ENCODE data around the gene PMF1.
"Not testable (repeated sequence)": the region's sequence is repeated elsewhere in the genome, so short reads cannot be mapped to it uniquely, and the experiment has no call there.

Gene PMF1

GRCh38 chr1:156213644-156213966, 798 bp downstream of the PMF1 start:
- Mint-ChIP-seq H3K9me3 (no peaks in the 10 kb centered on the region), H3K36me3 (ENCODE audit: low read depth) (peaks cover 62% of the 10 kb centered on the region), H3K4me1 (ENCODE audit: low read depth) (peaks cover 38% of the 10 kb centered on the region), H3K27ac (peak overlapping the region; percentile 98), H3K4me3 (peak overlapping the region; percentile 90), H3K27me3 (no peaks in the 10 kb centered on the region)
- intact Hi-C loops (cut with micrococcal nuclease) = loop anchor here (2.0 kb wide), 1 partner anchor 21 kb away; no protein-coding TSS in a partner anchor

- intact Hi-C loops (cut with micrococcal nuclease) = no loop called here
- Mint-ChIP-seq H3K27me3 (no peaks in the 10 kb centered on the region), H3K9me3 (no peaks in the 10 kb centered on the region), H3K4me1 (ENCODE audit: low read depth) (peaks cover 36% of the 10 kb centered on the region), H3K4me3 (peak overlapping the region; percentile 70), H3K27ac (peak overlapping the region; percentile 98), H3K36me3 (ENCODE audit: low read depth) (peaks cover 56% of the 10 kb centered on the region)
Observed at GRCh38 chr1:156214024-156214748, 1.4 kb downstream of the PMF1 start.

- peaks cover 48% of the 10 kb centered on the region for H3K36me3 Mint-ChIP-seq (ENCODE audit: low read depth)
- intact Hi-C loops (cut with micrococcal nuclease); H3K4me3 Mint-ChIP-seq; H3K27me3 Mint-ChIP-seq; H3K9me3 Mint-ChIP-seq: not testable (repeated sequence)
- peak overlapping the region; percentile 25 for H3K27ac Mint-ChIP-seq
- peaks cover 37% of the 10 kb centered on the region for H3K4me1 Mint-ChIP-seq (ENCODE audit: low read depth)
Observed at GRCh38 chr1:156216361-156217086, 3.7 kb downstream of the PMF1 start.

GRCh38 chr1:156217871-156218270, 5.1 kb downstream of the PMF1 start:
- H3K4me3 Mint-ChIP-seq = peak overlapping the region; percentile 25
- no peaks in the 10 kb centered on the region for H3K9me3 Mint-ChIP-seq
- H3K4me1 Mint-ChIP-seq (ENCODE audit: low read depth) = peaks cover 26% of the 10 kb centered on the region
- H3K27ac Mint-ChIP-seq = peak overlapping the region; percentile 77
- intact Hi-C loops (cut with micrococcal nuclease) = no loop called here
- H3K27me3 Mint-ChIP-seq = no peaks in the 10 kb centered on the region
- peaks cover 50% of the 10 kb centered on the region for H3K36me3 Mint-ChIP-seq (ENCODE audit: low read depth)

- no peak overlapping the region for H3K27ac Mint-ChIP-seq
- H3K27me3 Mint-ChIP-seq = no peaks in the 10 kb centered on the region
- intact Hi-C loops (cut with micrococcal nuclease) = no loop called here
- peaks cover 19% of the 10 kb centered on the region for H3K4me1 Mint-ChIP-seq (ENCODE audit: low read depth)
- no peaks in the 10 kb centered on the region for H3K9me3 Mint-ChIP-seq
- H3K4me3 Mint-ChIP-seq = no peak overlapping the region
- peaks cover 50% of the 10 kb centered on the region for H3K36me3 Mint-ChIP-seq (ENCODE audit: low read depth)
Observed at GRCh38 chr1:156220226-156220625, 7.4 kb downstream of the PMF1 start.

- Mint-ChIP-seq H3K27me3 (no peaks in the 10 kb centered on the region), H3K4me3 (no peak overlapping the region), H3K36me3 (ENCODE audit: low read depth) (peaks cover 60% of the 10 kb centered on the region), H3K4me1 (ENCODE audit: low read depth) (peaks cover 19% of the 10 kb centered on the region), H3K9me3 (no peaks in the 10 kb centered on the region), H3K27ac (no peak overlapping the region)
- intact Hi-C loops (cut with micrococcal nuclease) = no loop called here
Observed at GRCh38 chr1:156221986-156222692, 9.3 kb downstream of the PMF1 start.

GRCh38 chr1:156225677-156226014, 12.8 kb downstream of the PMF1 start:
- no peaks in the 10 kb centered on the region for H3K9me3 Mint-ChIP-seq
- no peaks in the 10 kb centered on the region for H3K27me3 Mint-ChIP-seq
- H3K4me1 Mint-ChIP-seq (ENCODE audit: low read depth) = peaks cover 22% of the 10 kb centered on the region
- intact Hi-C loops (cut with micrococcal nuclease) = loop anchor here (1.0 to 5.0 kb wide), 2 partner anchors 79 to 133 kb away; no protein-coding TSS in a partner anchor
- no peak overlapping the region for H3K27ac Mint-ChIP-seq
- peaks cover 84% of the 10 kb centered on the region for H3K36me3 Mint-ChIP-seq (ENCODE audit: low read depth)
- H3K4me3 Mint-ChIP-seq = no peak overlapping the region

- intact Hi-C loops (cut with micrococcal nuclease) = loop anchor here (5.0 kb wide), 1 partner anchor 134 kb away; no protein-coding TSS in a partner anchor
- H3K27me3 Mint-ChIP-seq = no peaks in the 10 kb centered on the region
- no peak overlapping the region for H3K4me3 Mint-ChIP-seq
- peaks cover 22% of the 10 kb centered on the region for H3K4me1 Mint-ChIP-seq (ENCODE audit: low read depth)
- peaks cover 80% of the 10 kb centered on the region for H3K36me3 Mint-ChIP-seq (ENCODE audit: low read depth)
- H3K27ac Mint-ChIP-seq = no peak overlapping the region
- no peaks in the 10 kb centered on the region for H3K9me3 Mint-ChIP-seq
Observed at GRCh38 chr1:156226116-156226538, 13.3 kb downstream of the PMF1 start.

GRCh38 chr1:156226782-156227181, 14.0 kb downstream of the PMF1 start:
- peaks cover 22% of the 10 kb centered on the region for H3K4me1 Mint-ChIP-seq (ENCODE audit: low read depth)
- no peaks in the 10 kb centered on the region for H3K9me3 Mint-ChIP-seq
- no peaks in the 10 kb centered on the region for H3K27me3 Mint-ChIP-seq
- H3K36me3 Mint-ChIP-seq (ENCODE audit: low read depth) = peaks cover 80% of the 10 kb centered on the region
- H3K4me3 Mint-ChIP-seq = no peak overlapping the region
- intact Hi-C loops (cut with micrococcal nuclease) = loop anchor here (5.0 kb wide), 1 partner anchor 134 kb away; no protein-coding TSS in a partner anchor
- H3K27ac Mint-ChIP-seq = no peak overlapping the region

- no peaks in the 10 kb centered on the region for H3K27me3 Mint-ChIP-seq
- intact Hi-C loops (cut with micrococcal nuclease) = loop anchor here (5.0 kb wide), 1 partner anchor 136 kb away; no protein-coding TSS in a partner anchor
- peaks cover 22% of the 10 kb centered on the region for H3K4me1 Mint-ChIP-seq (ENCODE audit: low read depth)
- peak overlapping the region; percentile 87 for H3K27ac Mint-ChIP-seq
- peaks cover 76% of the 10 kb centered on the region for H3K36me3 Mint-ChIP-seq (ENCODE audit: low read depth)
- H3K9me3 Mint-ChIP-seq = no peaks in the 10 kb centered on the region
- peak overlapping the region; percentile 32 for H3K4me3 Mint-ChIP-seq
Observed at GRCh38 chr1:156228501-156228900, 15.7 kb downstream of the PMF1 start.

- H3K27ac Mint-ChIP-seq = peak overlapping the region; percentile 29
Observed at GRCh38 chr1:156229809-156230472, 17.1 kb downstream of the PMF1 start.

GRCh38 chr1:156230473-156230837, 17.6 kb downstream of the PMF1 start:
- H3K4me3 Mint-ChIP-seq = no peak overlapping the region
- peaks cover 22% of the 10 kb centered on the region for H3K4me1 Mint-ChIP-seq (ENCODE audit: low read depth)
- intact Hi-C loops (cut with micrococcal nuclease) = no loop called here
- peak overlapping the region; percentile 29 for H3K27ac Mint-ChIP-seq
- H3K36me3 Mint-ChIP-seq (ENCODE audit: low read depth) = peaks cover 82% of the 10 kb centered on the region
- H3K9me3 Mint-ChIP-seq = no peaks in the 10 kb centered on the region
- H3K27me3 Mint-ChIP-seq = no peaks in the 10 kb centered on the region

More at GRCh38 chr1:156229809-156230472, 17.1 kb downstream of the PMF1 start:
- no peaks in the 10 kb centered on the region for H3K27me3 Mint-ChIP-seq
- peaks cover 79% of the 10 kb centered on the region for H3K36me3 Mint-ChIP-seq (ENCODE audit: low read depth)
- H3K9me3 Mint-ChIP-seq = no peaks in the 10 kb centered on the region
- intact Hi-C loops (cut with micrococcal nuclease) = loop anchor here (5.0 kb wide), 1 partner anchor 138 kb away; no protein-coding TSS in a partner anchor
- peaks cover 22% of the 10 kb centered on the region for H3K4me1 Mint-ChIP-seq (ENCODE audit: low read depth)
- no peak overlapping the region for H3K4me3 Mint-ChIP-seq

- Mint-ChIP-seq H3K4me1 (ENCODE audit: low read depth) (peaks cover 22% of the 10 kb centered on the region), H3K9me3 (no peaks in the 10 kb centered on the region), H3K27ac (peak overlapping the region; percentile 20), H3K4me3 (no peak overlapping the region), H3K27me3 (no peaks in the 10 kb centered on the region), H3K36me3 (ENCODE audit: low read depth) (peaks cover 89% of the 10 kb centered on the region)
- intact Hi-C loops (cut with micrococcal nuclease) = no loop called here
Observed at GRCh38 chr1:156232201-156232894, 19.5 kb downstream of the PMF1 start.
